ENCODE results near the gene EML4.
"Not testable (repeated sequence)": the region's sequence is repeated elsewhere in the genome, so short reads cannot be mapped to it uniquely, and the experiment has no call there.

Gene EML4

GRCh38 chr2:42315844-42316470 is 146.8 kb downstream of the EML4 start:
- DNase-seq = no peak

- no peak for DNase-seq
Measured at GRCh38 chr2:42316910-42317309, 147.8 kb downstream of the EML4 start.

- no peak for DNase-seq
Measured at GRCh38 chr2:42317486-42317885, 148.3 kb downstream of the EML4 start.

- DNase-seq = no peak
Measured at GRCh38 chr2:42317945-42318344, 148.8 kb downstream of the EML4 start.

GRCh38 chr2:42319265-42319664 is 150.1 kb downstream of the EML4 start:
- DNase-seq = no peak

- peak; percentile 41 for DNase-seq
Measured at GRCh38 chr2:42321452-42322064, 152.4 kb downstream of the EML4 start.

GRCh38 chr2:42324244-42324643 is 155.1 kb downstream of the EML4 start:
- DNase-seq = no peak

GRCh38 chr2:42324949-42325348 is 155.8 kb downstream of the EML4 start:
- DNase-seq = no peak

- DNase-seq = no peak
Measured at GRCh38 chr2:42325609-42326008, 156.5 kb downstream of the EML4 start.

- DNase-seq = no peak
Measured at GRCh38 chr2:42327125-42327524, 158.0 kb downstream of the EML4 start.

GRCh38 chr2:42328148-42328833 is 159.1 kb downstream of the EML4 start:
- peak; percentile 51 for DNase-seq

GRCh38 chr2:42328923-42329322 is 159.8 kb downstream of the EML4 start:
- DNase-seq = no peak

- no peak for DNase-seq
Measured at GRCh38 chr2:42329736-42330135, 160.6 kb downstream of the EML4 start.

- no peak for DNase-seq
Measured at GRCh38 chr2:42331569-42332284, 162.6 kb downstream of the EML4 start.

- no peak for DNase-seq
Measured at GRCh38 chr2:42332575-42332974, 163.4 kb downstream of the EML4 start.

- no peak for DNase-seq
Measured at GRCh38 chr2:42333579-42333978, 164.4 kb downstream of the EML4 start.

- no peak for DNase-seq
Measured at GRCh38 chr2:42334220-42334619, 165.1 kb downstream of the EML4 start.

- DNase-seq = not testable (repeated sequence)
Measured at GRCh38 chr2:42334865-42335264, 165.7 kb downstream of the EML4 start.

GRCh38 chr2:42335514-42336104 is 166.5 kb downstream of the EML4 start:
- DNase-seq = no peak

- DNase-seq = no peak
Measured at GRCh38 chr2:42336361-42336965, 167.3 kb downstream of the EML4 start.

GRCh38 chr2:42337356-42337820 is 168.2 kb downstream of the EML4 start:
- DNase-seq = no peak

- DNase-seq = no peak
Measured at GRCh38 chr2:42337846-42338566, 168.9 kb downstream of the EML4 start.

Measured in CD4-positive, alpha-beta T cell treated with Interleukin-17A for 1 hour (primary cell).